ENCODE results near the gene RER1.

DNA sequence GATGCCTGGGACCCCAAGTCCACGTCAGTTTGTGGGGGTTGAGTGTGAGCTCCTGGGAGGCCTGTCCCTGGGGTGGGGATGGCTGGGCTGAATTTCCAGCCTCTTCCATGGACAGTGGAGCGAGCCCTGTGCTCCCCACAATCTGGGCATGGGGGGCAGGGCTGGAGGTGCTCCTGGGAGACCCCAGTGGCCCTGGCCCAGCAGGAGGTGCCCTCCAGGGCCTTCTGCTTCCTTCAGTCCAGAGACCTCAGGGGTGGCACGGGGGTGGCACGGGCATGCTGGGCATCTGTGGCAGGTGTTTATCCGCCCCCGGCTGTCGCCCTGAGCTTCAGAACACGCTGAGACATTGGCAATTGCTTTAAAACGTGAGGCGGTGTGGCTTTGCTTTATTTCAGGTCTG, 41.1 kb upstream of the RER1 start:
- TF ChIP-seq, protein P1, sequence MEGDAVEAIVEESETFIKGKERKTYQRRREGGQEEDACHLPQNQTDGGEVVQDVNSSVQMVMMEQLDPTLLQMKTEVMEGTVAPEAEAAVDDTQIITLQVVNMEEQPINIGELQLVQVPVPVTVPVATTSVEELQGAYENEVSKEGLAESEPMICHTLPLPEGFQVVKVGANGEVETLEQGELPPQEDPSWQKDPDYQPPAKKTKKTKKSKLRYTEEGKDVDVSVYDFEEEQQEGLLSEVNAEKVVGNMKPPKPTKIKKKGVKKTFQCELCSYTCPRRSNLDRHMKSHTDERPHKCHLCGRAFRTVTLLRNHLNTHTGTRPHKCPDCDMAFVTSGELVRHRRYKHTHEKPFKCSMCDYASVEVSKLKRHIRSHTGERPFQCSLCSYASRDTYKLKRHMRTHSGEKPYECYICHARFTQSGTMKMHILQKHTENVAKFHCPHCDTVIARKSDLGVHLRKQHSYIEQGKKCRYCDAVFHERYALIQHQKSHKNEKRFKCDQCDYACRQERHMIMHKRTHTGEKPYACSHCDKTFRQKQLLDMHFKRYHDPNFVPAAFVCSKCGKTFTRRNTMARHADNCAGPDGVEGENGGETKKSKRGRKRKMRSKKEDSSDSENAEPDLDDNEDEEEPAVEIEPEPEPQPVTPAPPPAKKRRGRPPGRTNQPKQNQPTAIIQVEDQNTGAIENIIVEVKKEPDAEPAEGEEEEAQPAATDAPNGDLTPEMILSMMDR (IDR thresholded peaks at IDR 0.05 in 2 of 3, conservative IDR thresholded peaks at IDR 0.05 in 1 of 3; ENCODE audit: borderline replicate concordance in 1 of 3, insufficient read depth in 1 of 3, low read depth in 2 of 3, low read length in 2 of 3) = no peak
- TF ChIP-seq RAD21 (IDR thresholded peaks at IDR 0.05; ENCODE audit: low read depth) (no peak), EZH2 (IDR thresholded peaks at IDR 0.05) (no peak), CEBPB (IDR thresholded peaks at IDR 0.05; ENCODE audit: low read depth) (no peak)
